HG03439 (cell line): ENCODE measurements around the gene RAD54L.
A peak's percentile ranks its signal among the peaks of the same experiment; 100 is the strongest.

Experiments used
- ATAC-seq: cut with Tn5 transposase; IDR thresholded peaks from one replicate; pipeline ENCODE4 v1.9.1; 2021; ENCODE audit warnings: mild to moderate bottlenecking, moderate library complexity; ENCODE audit not compliant: unreplicated experiment

The RAD54L gene

GRCh38 chr1:46284597-46285564, 37.3 kb downstream of the RAD54L start:
- ATAC-seq = no peak

GRCh38 chr1:46285730-46286477, 38.3 kb downstream of the RAD54L start:
- ATAC-seq = no peak

DNA sequence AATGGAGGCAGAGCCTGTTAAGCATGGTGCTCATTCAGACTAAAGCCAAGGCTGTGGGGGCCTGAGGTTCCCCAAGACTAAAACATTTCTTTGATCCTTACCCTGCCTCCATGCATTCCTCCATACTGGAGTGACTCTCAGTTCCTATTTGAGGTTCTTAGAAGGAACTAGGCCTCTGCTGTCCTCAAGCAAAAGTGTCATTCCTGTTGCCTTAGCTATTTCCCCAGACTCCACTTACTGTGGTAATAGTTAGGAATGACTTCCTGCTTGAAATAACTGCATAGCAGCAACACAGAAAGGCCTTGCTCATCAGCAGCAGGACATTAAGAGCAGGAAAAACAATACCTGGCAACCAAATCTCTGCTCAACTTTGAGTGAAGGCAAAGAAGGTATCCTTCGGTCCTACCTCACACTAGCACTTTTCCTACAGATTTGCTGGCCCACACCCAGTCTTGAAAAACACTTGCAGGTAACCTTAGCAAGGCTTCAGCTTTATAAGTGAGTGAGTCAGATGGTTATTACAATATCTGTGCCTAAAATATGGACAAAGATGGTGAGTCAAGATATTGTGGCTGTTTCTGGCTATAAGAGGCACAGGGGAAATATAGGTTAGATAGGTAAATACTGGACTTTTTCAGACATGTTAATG, 41.0 kb downstream of the RAD54L start:
- no peak for ATAC-seq

DNA sequence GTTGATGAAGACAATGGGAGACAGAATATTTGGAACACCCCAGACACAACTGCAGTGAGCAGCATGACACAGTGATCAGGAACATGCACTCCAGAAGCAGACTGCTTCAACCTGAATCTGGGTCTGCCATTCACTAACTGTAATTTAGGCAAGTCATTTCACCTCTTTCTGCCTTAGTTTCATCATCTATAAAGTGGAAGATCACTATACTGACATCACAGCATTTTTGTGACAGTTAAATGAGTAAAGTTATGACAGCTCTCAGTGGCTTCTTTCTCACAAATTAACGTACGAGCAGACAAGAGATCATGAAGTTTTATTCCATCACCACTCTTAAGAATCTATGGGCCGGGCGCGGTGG, 41.6 kb downstream of the RAD54L start:
- ATAC-seq = no peak

DNA sequence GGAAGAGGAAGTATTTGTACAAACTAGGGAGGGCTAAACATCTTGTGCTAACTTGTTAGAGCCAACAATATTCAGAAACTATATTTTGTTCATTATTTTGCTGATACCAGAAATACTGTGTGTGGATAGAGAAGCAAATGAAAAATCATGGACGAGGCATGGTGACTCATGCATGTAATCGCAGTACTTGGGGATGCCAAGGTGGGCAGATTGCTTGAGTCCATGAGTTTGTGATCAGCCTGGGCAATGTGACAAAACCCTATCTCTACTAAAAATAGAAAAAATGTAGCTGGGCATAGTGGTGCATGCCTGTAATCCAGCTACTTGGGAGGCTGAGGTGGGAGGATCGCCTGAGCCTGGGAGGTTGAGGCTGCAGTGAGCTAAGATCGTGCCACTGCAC, 42.4 kb downstream of the RAD54L start:
- no peak for ATAC-seq

GRCh38 chr1:46295306-46295705, 47.7 kb downstream of the RAD54L start:
- no peak for ATAC-seq

- no peak for ATAC-seq
Measured at GRCh38 chr1:46298387-46298786, 50.8 kb downstream of the RAD54L start.

DNA sequence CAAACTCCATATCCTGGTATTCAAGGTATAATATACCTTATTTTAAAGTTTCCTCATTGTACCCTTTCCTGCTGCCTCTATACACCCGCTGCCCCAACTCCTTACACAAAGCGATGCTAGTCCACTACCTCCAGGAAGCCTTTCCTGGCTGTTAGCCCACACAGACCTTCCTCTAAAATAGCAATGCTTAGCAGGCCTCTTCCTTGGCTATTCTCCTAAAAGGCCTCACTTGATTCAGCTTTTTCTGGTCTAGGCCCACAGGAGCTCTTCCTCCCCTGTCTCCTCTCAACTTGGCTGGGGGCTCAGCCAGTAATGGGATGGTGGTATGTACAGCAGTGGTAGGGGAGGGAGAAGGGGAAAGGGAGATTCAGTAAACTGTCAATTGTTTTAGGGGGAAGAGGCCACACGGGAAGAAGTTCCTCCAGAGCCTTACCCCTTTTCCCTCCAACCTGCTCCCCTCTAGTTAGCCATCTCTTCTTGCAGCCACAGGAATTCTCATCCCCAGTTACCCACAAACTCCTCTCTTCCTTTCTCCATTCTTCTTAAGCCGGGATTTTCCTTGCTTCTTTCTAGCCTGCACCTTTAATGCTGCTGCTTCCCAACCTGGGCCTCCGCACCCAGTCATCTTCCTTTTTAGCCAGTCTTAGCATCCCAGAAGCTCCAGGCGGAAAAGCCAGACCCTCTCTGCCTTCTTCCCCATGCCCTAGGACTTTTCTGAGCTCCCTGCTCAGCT, 53.3 kb downstream of the RAD54L start:
- no peak for ATAC-seq

- ATAC-seq = no peak
Measured at GRCh38 chr1:46301406-46301807, 53.8 kb downstream of the RAD54L start.

GRCh38 chr1:46301808-46302640, 54.5 kb downstream of the RAD54L start:
- no peak for ATAC-seq

- ATAC-seq = no peak
Measured at GRCh38 chr1:46302641-46303037, 55.1 kb downstream of the RAD54L start.

- ATAC-seq = peak; percentile 81
Measured at GRCh38 chr1:46303038-46303871, 55.7 kb downstream of the RAD54L start, which contains the start of the genes LRRC41 and UQCRH. Gene LRRC41, minus strand, starts transcription at chr1:46303616. Its CDS starts 294 bp downstream, at chr1:46303322. Gene UQCRH, plus strand, starts transcription at chr1:46303698. Its CDS starts 69 bp downstream, at chr1:46303767.

DNA sequence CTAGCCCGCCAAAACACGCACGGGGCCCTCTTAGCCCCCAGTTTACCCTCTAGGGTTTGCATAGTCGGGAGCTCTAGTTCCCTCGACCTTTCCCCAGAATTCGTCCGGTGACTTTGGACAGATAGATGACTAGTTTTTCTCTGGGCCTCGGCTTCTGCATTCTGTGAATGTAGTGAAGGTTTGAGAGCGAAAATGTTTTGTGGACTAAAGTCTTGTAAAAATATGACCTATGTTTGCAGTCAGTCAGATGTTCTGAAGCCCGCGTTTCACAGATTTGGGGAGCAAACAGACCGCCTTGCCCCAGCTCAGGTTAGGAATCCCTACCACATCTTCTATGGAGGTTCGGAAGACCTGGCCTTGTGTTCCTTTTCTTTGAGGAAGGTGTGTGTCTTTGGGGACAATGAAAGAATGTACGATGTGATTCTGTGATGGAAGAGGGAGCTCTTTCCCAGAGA, 56.3 kb downstream of the RAD54L start:
- ATAC-seq = no peak

DNA sequence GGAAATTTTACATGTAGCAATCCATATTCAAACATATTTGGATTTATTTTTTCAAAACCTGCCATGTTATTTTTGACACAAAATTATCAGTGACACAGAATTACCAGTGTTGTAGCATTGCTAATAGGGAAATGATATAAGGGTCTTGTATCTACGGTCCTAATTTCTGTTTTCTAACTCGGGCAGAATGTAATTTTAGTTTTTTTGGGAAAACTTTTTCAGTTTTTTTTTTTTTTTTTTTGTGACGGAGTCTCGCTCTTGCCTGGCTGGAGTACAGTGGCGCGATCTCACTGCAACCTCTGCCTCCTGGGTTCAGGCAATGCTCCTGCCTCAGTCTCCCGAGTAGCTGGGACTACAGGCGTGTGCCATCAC, 58.6 kb downstream of the RAD54L start:
- ATAC-seq = no peak

- ATAC-seq = no peak
Measured at GRCh38 chr1:46309401-46310159, 62.0 kb downstream of the RAD54L start.

GRCh38 chr1:46310321-46310720, 62.8 kb downstream of the RAD54L start:
- no peak for ATAC-seq

GRCh38 chr1:46315669-46316403, 68.3 kb downstream of the RAD54L start:
- ATAC-seq = no peak
